Measurements from ENCODE around the gene ATN1. TPM values are rescaled to one million over a fixed set of nuclear protein-coding genes. Genes with fewer than 3 reads are reported as not detected.

The ATN1 gene
- total and polyA plus RNA-seq, 9 of the 15 experiments (the other 6 are each of a cell fraction or from before 2014, with no cell fraction given), result 0.15 to 49.8 (median 2.7) TPM

- Histone ChIP-seq H3K79me2 (ENCODE audit: control insufficient read depth, insufficient read depth, low read length) (no peaks in the 10 kb centered on the region), H3K4me2 (ENCODE audit: insufficient read depth, low read length) (no peak overlapping the region), H3K4me3 (no peak overlapping the region), H4K20me1 (replicated peaks; ENCODE audit: control insufficient read depth, insufficient read depth, low read length) (no peaks in the 10 kb centered on the region), H3K9me1 (ENCODE audit: control insufficient read depth, insufficient read depth, low read length) (no peaks in the 10 kb centered on the region), H3K36me3 (ENCODE audit: control insufficient read depth, insufficient read depth, low read length) (peaks cover 70% of the 10 kb centered on the region), H3K9me3 (replicated peaks; ENCODE audit: control insufficient read depth, insufficient read depth, low read depth, low read length) (no peaks in the 10 kb centered on the region), H3K27me3 (ENCODE audit: control insufficient read depth in 2 of 2, insufficient read depth in 2 of 2, low read length in 2 of 2) (no peaks in the 10 kb centered on the region), H3K9ac (ENCODE audit: insufficient read depth in 1 of 2, low read depth in 2 of 2, low read length in 2 of 2) (no peak overlapping the region), H3K4me1 (replicated peaks in 1 of 2; ENCODE audit: control insufficient read depth in 2 of 2, insufficient read depth in 2 of 2, low read length in 2 of 2) (peaks cover 0 to 4% of the 10 kb centered on the region in 2 experiments; a peak in 1 of 5 replicates), H3K27ac (ENCODE audit: extremely low read depth, low read depth, low read length) (no peak overlapping the region), H2AFZ (ENCODE audit: low read depth, low read length) (no peak overlapping the region)
- intact Hi-C loops (cut with micrococcal nuclease), result no loop called here
- in situ Hi-C loops (cut with MboI), result no loop called here
- ATAC-seq (no peak), DNase-seq (ENCODE audit: extremely low read depth in 1 of 4, low spot score in 3 of 4) (no peak), FAIRE-seq (no peak)
- ChIA-PET POLR2A (interaction anchor here (0.6 to 1.0 kb wide), 2 partner anchors 15 to 1265 kb away, joined by 3 read pairs; no protein-coding TSS in a partner anchor), CTCF (ENCODE audit: low intra/inter-chr PET ratio) (no interaction called here)
- no TSS peak for BruUV-seq (replicated peaks)
- TF ChIP-seq ZNF609 (CRISPR knock-in tag; IDR thresholded peaks at IDR 0.05; ENCODE audit: borderline replicate concordance), result no peak
- 93% methylated on average over 5 of the region's 10 CpGs for WGBS (ENCODE audit: insufficient coverage, low coverage, missing lambda C conversion rate)
Measured at GRCh38 chr12:6981152-6982052, 53.6 kb downstream of the ATN1 start.

Measured in K562 (cell line).